Measurements from ENCODE around the gene ARHGAP10.

DNA sequence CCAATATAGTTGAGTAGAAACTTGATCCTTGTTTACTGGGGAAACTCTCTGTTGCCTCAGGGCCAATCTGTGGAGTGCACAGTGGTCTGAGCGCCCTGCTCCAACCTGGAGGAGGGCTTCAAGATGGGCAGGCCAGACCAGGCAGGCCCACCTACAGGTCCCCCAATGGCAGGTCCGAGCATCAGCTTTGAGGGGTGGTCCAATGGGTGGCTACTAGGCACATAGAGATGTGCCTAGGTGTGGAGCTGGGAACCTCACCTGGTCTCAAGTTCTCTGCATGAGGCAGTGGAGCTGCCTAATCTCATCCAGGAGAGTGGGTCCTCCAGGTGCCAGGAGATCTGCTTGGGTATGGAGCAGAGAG is 252.9 kb downstream of the ARHGAP10 start:
- no peak for TF ChIP-seq POLR2A (IDR thresholded peaks at IDR 0.05; ENCODE audit: extremely low read depth, insufficient read length)
- TF ChIP-seq, protein P1, sequence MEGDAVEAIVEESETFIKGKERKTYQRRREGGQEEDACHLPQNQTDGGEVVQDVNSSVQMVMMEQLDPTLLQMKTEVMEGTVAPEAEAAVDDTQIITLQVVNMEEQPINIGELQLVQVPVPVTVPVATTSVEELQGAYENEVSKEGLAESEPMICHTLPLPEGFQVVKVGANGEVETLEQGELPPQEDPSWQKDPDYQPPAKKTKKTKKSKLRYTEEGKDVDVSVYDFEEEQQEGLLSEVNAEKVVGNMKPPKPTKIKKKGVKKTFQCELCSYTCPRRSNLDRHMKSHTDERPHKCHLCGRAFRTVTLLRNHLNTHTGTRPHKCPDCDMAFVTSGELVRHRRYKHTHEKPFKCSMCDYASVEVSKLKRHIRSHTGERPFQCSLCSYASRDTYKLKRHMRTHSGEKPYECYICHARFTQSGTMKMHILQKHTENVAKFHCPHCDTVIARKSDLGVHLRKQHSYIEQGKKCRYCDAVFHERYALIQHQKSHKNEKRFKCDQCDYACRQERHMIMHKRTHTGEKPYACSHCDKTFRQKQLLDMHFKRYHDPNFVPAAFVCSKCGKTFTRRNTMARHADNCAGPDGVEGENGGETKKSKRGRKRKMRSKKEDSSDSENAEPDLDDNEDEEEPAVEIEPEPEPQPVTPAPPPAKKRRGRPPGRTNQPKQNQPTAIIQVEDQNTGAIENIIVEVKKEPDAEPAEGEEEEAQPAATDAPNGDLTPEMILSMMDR (IDR thresholded peaks at IDR 0.05; ENCODE audit: low read depth, low read length): no peak

All from NB4 (cell line).